HG03280 (cell line): ENCODE data around the gene CCDC116.
"Not testable (repeated sequence)": the region's sequence is repeated elsewhere in the genome, so short reads cannot be mapped to it uniquely, and the experiment has no call there.

ENCODE experiments used
- ATAC-seq: cut with Tn5 transposase; IDR thresholded peaks from one replicate; pipeline ENCODE4 v1.9.1; 2021; ENCODE audit warnings: mild to moderate bottlenecking, moderate library complexity; ENCODE audit not compliant: unreplicated experiment

Gene CCDC116

GRCh38 chr22:21632237-21632895 lies at the start of gene CCDC116:
CCDC116 (plus strand) TSS chr22:21632760; CDS start chr22:21633182, 422 bp downstream.
- no peak for ATAC-seq

- ATAC-seq, result no peak
Measured at GRCh38 chr22:21582801-21583740, 49.5 kb upstream of the CCDC116 start.

- no peak for ATAC-seq
Measured at GRCh38 chr22:21585389-21585788, 47.2 kb upstream of the CCDC116 start.

GRCh38 chr22:21587803-21588611 lies 44.6 kb upstream of the CCDC116 start:
- ATAC-seq, result peak; percentile 81

GRCh38 chr22:21589396-21589795 lies 43.2 kb upstream of the CCDC116 start:
- no peak for ATAC-seq

GRCh38 chr22:21590809-21591641 lies 41.5 kb upstream of the CCDC116 start:
- ATAC-seq, result no peak

- no peak for ATAC-seq
Measured at GRCh38 chr22:21591695-21592094, 40.9 kb upstream of the CCDC116 start.

- ATAC-seq, result no peak
Measured at GRCh38 chr22:21592422-21592821, 40.1 kb upstream of the CCDC116 start.

GRCh38 chr22:21593406-21594232 lies 38.9 kb upstream of the CCDC116 start:
- ATAC-seq, result no peak

- ATAC-seq, result no peak
Measured at GRCh38 chr22:21594865-21595452, 37.6 kb upstream of the CCDC116 start.

- not testable (repeated sequence) for ATAC-seq
Measured at GRCh38 chr22:21596356-21597135, 36.0 kb upstream of the CCDC116 start.

- no peak for ATAC-seq
Measured at GRCh38 chr22:21598302-21598701, 34.3 kb upstream of the CCDC116 start.

GRCh38 chr22:21599053-21599893 lies 33.3 kb upstream of the CCDC116 start:
- ATAC-seq, result no peak

- no peak for ATAC-seq
Measured at GRCh38 chr22:21602579-21602978, 30.0 kb upstream of the CCDC116 start.

GRCh38 chr22:21603973-21604372 lies 28.6 kb upstream of the CCDC116 start:
- no peak for ATAC-seq

- no peak for ATAC-seq
Measured at GRCh38 chr22:21605887-21606564, 26.5 kb upstream of the CCDC116 start.

- no peak for ATAC-seq
Measured at GRCh38 chr22:21606775-21607174, 25.8 kb upstream of the CCDC116 start.
